ENCODE data around the gene KIAA0513.

The KIAA0513 gene

DNA sequence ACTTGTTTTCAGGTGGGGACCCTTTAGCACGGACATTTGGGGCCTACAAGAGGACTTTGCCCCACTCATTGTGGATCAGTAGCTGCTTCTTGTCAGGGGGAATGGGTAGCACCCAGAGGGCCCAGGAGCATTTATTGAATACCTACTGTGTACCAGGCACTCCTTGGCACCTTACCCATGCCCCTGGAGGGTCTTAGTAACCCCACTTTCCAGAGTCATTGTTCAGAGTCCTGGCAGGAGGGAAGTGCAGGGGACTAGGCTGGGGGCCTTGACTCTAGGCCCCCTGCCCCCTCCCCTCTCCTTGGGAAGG, 105.7 kb downstream of the KIAA0513 start:
- H3K4me3 ChIP-seq (ENCODE audit: low read depth, low read length): no peak overlapping the region
- no peaks in the 10 kb centered on the region for H3K9me3 ChIP-seq
- no peak for DNase-seq
- H3K36me3 ChIP-seq: no peaks in the 10 kb centered on the region
- H3K4me1 ChIP-seq: peaks cover 10% of the 10 kb centered on the region
- H3K27me3 ChIP-seq: no peaks in the 10 kb centered on the region
- TF ChIP-seq, protein P1, sequence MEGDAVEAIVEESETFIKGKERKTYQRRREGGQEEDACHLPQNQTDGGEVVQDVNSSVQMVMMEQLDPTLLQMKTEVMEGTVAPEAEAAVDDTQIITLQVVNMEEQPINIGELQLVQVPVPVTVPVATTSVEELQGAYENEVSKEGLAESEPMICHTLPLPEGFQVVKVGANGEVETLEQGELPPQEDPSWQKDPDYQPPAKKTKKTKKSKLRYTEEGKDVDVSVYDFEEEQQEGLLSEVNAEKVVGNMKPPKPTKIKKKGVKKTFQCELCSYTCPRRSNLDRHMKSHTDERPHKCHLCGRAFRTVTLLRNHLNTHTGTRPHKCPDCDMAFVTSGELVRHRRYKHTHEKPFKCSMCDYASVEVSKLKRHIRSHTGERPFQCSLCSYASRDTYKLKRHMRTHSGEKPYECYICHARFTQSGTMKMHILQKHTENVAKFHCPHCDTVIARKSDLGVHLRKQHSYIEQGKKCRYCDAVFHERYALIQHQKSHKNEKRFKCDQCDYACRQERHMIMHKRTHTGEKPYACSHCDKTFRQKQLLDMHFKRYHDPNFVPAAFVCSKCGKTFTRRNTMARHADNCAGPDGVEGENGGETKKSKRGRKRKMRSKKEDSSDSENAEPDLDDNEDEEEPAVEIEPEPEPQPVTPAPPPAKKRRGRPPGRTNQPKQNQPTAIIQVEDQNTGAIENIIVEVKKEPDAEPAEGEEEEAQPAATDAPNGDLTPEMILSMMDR (IDR thresholded peaks at IDR 0.05; ENCODE audit: low read depth, low read length): no peak

DNA sequence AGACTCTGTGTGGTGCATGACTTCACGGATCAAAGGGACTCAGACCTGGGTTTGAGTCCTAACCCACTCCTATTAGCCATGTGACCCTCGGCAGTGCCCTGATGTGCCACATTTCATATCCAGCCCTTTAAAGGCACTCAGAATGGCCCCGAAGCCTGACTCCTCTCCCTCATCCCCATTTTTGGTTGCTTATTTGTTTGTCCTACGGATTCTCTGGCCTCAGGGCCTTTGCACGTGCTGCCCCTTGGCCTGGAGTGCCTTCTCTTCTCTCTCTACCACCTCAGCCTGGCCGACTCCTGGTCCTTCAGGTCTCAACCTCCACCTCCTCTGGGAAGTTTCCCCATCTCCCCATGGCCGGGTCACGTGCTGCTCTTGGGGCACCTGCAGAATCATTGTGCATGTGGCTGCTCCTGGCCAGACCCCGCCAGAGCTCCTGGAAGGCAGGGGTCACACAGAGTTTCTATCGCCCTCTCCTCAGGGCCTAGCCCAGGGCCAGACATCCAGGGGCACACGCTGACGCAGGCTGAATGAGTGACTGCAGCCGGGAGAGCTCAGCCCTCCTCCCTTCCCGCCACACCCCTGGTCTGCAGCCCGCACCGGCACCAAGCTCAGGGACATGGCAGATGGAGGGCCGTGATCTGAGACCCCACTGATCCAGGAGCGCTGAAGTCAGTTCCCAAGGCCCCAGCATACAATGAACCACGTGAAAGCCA, 106.6 kb downstream of the KIAA0513 start:
- Histone ChIP-seq H3K36me3 (no peaks in the 10 kb centered on the region), H3K9me3 (no peaks in the 10 kb centered on the region), H3K4me3 (ENCODE audit: low read depth, low read length) (no peak overlapping the region), H3K27me3 (no peaks in the 10 kb centered on the region), H3K4me1 (peaks cover 10% of the 10 kb centered on the region)
- TF ChIP-seq, protein P1 (IDR thresholded peaks at IDR 0.05; ENCODE audit: low read depth, low read length): no peak
- DNase-seq: no peak

DNA sequence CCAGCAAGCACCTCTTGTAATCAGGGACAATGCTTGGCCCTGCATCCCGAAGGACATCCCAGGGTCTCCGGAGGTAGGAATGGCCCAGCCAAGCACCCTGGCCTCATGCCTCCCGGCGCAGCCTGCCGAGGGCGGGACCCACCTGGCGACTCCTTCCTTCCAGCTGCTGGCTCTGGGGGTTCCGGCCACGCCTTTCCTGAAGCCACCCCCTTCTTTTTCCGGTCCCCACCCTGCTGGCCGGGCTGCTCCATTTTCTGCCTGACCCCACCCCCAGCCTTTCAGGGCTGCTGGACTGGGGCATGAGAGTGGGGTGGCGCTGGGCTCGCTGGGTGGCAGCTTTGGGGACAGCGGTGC, 107.2 kb downstream of the KIAA0513 start:
- Histone ChIP-seq H3K4me1 (peaks cover 10% of the 10 kb centered on the region), H3K9me3 (no peaks in the 10 kb centered on the region), H3K36me3 (no peaks in the 10 kb centered on the region), H3K4me3 (ENCODE audit: low read depth, low read length) (no peak overlapping the region), H3K27me3 (no peaks in the 10 kb centered on the region)
- DNase-seq: no peak
- TF ChIP-seq, protein P1 (IDR thresholded peaks at IDR 0.05; ENCODE audit: low read depth, low read length): no peak

DNA sequence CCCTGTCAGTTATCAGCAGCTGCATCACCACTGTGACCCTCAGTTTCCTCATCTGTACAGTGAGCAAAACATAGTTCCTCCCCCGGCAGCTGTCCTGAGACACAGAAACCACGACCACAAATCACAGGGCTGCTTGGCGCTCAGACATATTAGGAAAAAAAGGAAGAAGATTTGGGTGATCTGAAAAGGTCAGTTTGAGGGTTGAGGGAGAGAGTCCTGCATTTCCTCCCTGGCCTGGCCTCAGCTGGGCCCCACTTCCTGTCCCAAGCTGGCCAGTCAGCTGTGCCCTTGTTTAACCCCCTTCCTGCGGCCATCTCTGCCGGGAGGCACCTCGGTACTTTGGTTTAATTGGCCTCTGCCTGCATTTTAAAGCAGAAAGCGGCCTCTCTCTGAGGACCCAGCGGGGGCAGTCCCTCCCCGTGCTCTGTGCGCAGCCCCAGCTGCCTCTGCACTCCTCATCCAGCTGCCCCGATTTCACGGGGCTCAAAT, 108.7 kb downstream of the KIAA0513 start:
- no peaks in the 10 kb centered on the region for H3K36me3 ChIP-seq
- no peaks in the 10 kb centered on the region for H3K27me3 ChIP-seq
- H3K9me3 ChIP-seq: no peaks in the 10 kb centered on the region
- H3K4me3 ChIP-seq (ENCODE audit: low read depth, low read length): no peak overlapping the region
- DNase-seq: no peak
- peaks cover 10% of the 10 kb centered on the region for H3K4me1 ChIP-seq
- TF ChIP-seq, protein P1 (IDR thresholded peaks at IDR 0.05; ENCODE audit: low read depth, low read length): no peak

DNA sequence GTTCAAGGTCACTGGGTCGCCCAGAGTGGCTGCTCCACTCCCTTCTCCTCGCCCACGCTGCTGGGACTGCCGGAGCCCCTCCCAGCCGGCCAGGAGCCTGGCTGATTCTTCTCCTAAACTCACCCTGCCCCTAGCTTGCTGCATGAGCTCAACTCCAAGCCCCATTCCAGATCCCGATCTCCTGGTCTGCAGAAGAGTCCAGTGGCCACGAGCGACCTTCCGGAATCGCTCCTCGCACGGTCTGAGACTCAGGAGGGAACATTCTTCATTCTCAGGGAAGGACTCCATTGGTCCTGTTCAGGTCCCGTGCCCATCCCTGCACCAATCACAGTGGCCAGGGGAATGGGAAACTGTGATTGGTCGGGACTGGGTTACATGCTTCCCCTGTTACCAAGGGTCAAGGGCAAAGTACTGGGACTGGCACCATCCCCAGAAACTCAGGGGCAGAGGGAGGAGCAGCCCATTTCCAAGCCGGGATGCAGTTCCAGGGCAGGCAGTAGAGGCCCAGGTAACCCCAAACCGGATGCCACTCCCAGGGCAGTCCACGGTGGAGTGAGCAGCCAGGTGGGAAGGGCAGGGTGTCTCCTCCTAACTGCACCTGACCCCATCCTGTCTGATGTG, 109.2 kb downstream of the KIAA0513 start:
- peak overlapping the region; percentile 26; the same call in 1 of the 2 replicates for H3K4me3 ChIP-seq (ENCODE audit: low read depth, low read length)
- H3K27me3 ChIP-seq: no peaks in the 10 kb centered on the region
- TF ChIP-seq, protein P1 (IDR thresholded peaks at IDR 0.05; ENCODE audit: low read depth, low read length): no peak
- no peak for DNase-seq
- H3K4me1 ChIP-seq: peaks cover 10% of the 10 kb centered on the region
- H3K36me3 ChIP-seq: no peaks in the 10 kb centered on the region
- H3K9me3 ChIP-seq: no peaks in the 10 kb centered on the region
